ENCODE data around the gene GNL3. TPM values are rescaled to one million over a fixed set of nuclear protein-coding genes. Genes with fewer than 3 reads are reported as not detected.
"Not testable (repeated sequence)": the region's sequence is repeated elsewhere in the genome, so short reads cannot be mapped to it uniquely, and the experiment has no call there.

The GNL3 gene
- total RNA-seq, 1 donor from 2014 or later: 232 TPM

DNA sequence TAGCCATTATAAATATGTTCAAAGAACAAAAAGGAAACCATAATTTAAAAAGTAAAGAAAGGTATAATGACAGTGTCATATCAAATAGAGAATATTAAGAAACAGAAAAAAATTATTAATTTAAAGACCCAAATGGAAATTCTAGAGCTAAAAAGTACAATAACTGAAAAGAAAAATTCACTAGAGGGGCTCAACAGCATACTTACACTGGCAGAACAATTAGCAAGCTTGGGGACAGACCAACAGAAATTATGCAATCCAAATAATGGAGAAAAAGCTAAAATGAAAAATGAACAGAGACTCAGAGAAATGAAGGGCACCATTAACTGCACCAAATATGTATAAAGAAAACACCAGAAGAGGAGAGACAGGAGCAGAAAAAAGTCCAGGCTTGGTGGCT is 33.8 kb downstream of the GNL3 start:
- no peaks in the 10 kb centered on the region for H3K27me3 ChIP-seq (ENCODE audit: control insufficient read depth, insufficient read depth, low read length)
- FAIRE-seq: no peak
- H3K36me3 ChIP-seq (ENCODE audit: control insufficient read depth, insufficient read depth, low read length): peaks cover 2% of the 10 kb centered on the region
- H3K4me3 ChIP-seq (ENCODE audit: low read depth, low read length): no peak overlapping the region
- DNase-seq (ENCODE audit: low read depth): no peak
- TF ChIP-seq, protein P1, sequence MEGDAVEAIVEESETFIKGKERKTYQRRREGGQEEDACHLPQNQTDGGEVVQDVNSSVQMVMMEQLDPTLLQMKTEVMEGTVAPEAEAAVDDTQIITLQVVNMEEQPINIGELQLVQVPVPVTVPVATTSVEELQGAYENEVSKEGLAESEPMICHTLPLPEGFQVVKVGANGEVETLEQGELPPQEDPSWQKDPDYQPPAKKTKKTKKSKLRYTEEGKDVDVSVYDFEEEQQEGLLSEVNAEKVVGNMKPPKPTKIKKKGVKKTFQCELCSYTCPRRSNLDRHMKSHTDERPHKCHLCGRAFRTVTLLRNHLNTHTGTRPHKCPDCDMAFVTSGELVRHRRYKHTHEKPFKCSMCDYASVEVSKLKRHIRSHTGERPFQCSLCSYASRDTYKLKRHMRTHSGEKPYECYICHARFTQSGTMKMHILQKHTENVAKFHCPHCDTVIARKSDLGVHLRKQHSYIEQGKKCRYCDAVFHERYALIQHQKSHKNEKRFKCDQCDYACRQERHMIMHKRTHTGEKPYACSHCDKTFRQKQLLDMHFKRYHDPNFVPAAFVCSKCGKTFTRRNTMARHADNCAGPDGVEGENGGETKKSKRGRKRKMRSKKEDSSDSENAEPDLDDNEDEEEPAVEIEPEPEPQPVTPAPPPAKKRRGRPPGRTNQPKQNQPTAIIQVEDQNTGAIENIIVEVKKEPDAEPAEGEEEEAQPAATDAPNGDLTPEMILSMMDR (IDR thresholded peaks at IDR 0.05; ENCODE audit: insufficient read depth, low read length, severe bottlenecking): no peak

DNA sequence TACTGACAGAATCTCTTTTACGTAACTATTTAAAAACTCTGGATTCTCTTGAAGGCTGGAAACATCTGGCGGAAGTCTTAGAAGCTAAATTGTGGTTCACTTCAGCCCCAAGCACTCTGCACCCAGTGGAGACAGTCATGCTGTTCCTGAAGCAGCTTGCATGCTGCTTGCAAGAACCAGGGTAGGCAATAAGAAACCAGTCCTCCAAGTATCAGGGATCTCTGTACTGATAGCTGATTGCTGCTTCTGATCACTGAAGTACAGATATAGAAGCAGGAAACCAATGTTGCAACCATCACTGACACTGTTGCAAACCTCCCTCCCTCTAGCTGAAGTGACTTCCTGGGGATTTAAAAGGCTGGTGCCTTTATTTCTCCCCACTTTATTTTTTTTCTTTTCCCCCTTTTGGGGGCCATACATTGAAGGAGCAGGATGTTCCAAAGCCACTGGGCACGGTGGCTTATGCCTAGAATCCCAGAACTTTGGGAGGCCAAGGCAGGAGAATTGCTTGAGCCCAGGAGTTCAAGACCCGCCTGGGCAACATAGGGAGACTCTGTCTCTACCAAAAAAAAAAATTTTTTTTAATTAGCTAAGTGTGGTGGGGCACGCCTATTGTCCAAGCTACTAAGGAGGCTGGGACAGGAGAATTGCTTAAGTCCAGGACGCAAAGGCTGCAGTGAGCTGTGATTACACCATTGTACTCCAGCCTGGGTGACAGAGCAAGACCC is 35.3 kb downstream of the GNL3 start:
- FAIRE-seq: no peak
- Histone ChIP-seq H3K4me3 (ENCODE audit: low read depth, low read length) (no peak overlapping the region), H3K27me3 (ENCODE audit: control insufficient read depth, insufficient read depth, low read length) (no peaks in the 10 kb centered on the region), H3K36me3 (ENCODE audit: control insufficient read depth, insufficient read depth, low read length) (peaks cover 2% of the 10 kb centered on the region)
- no peak for DNase-seq (ENCODE audit: low read depth)
- TF ChIP-seq, protein P1 (IDR thresholded peaks at IDR 0.05; ENCODE audit: insufficient read depth, low read length, severe bottlenecking): no peak

DNA sequence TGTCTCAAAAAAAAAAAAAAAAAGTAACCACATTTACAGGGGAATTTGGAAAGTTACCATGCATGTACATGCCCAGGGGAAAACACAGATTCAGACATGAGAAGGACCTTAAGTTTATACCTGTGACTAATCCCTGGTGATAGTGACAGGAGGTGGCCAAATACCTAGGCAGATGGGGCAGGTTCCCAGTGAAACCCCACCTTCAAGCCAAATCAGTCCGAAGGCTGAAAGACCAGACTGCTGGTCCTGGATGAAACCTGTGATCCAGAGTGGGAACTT is 35.8 kb downstream of the GNL3 start:
- peak; percentile 56 for DNase-seq (ENCODE audit: low read depth)
- Histone ChIP-seq H3K36me3 (ENCODE audit: control insufficient read depth, insufficient read depth, low read length) (peaks cover 2% of the 10 kb centered on the region), H3K4me3 (ENCODE audit: low read depth, low read length) (no peak overlapping the region), H3K27me3 (ENCODE audit: control insufficient read depth, insufficient read depth, low read length) (no peaks in the 10 kb centered on the region)
- TF ChIP-seq, protein P1 (IDR thresholded peaks at IDR 0.05; ENCODE audit: insufficient read depth, low read length, severe bottlenecking): no peak
- FAIRE-seq: no peak

DNA sequence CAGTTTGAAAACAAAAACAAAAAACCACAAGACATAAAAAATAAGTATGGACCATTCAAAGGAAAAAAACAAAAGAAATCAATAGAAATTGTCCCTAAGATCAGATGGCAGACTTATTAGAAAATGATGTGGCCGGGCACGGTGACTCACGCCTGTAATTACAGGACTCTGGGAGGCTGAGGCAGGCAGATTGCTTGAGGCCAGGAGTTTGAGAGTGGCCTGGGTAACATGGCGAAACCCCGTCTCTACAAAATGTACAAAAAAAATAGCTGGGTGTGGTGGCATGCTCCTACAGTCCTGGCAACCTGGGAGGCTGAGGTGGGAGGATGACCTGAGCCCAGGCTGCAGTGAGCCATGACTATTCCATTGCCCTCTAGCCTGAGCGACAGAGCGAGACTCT is 36.7 kb downstream of the GNL3 start:
- TF ChIP-seq, protein P1 (IDR thresholded peaks at IDR 0.05; ENCODE audit: insufficient read depth, low read length, severe bottlenecking): no peak
- Histone ChIP-seq H3K4me3 (ENCODE audit: low read depth, low read length) (no peak overlapping the region), H3K27me3 (ENCODE audit: control insufficient read depth, insufficient read depth, low read length) (no peaks in the 10 kb centered on the region), H3K36me3 (ENCODE audit: control insufficient read depth, insufficient read depth, low read length) (peaks cover 2% of the 10 kb centered on the region)
- no peak for FAIRE-seq
- no peak for DNase-seq (ENCODE audit: low read depth)

DNA sequence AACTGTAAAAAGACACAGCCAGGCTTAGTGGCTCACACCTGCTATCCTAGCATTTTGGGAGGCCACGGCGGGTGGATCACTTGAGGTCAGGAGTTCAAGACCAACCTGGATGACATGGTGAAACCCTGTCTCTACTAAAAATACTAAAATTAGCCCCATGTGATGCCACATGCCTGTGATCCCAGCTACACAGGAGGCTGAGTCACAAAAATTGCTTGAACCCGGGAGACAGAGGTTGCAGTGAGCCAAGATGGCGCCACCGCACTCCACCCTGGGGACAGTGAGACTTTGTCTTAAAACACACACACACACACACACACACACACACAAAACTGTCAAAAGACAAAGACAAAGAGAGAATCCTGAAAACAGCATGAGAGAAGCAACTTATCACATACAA is 38.1 kb downstream of the GNL3 start:
- Histone ChIP-seq H3K4me3 (ENCODE audit: low read depth, low read length) (no peak overlapping the region), H3K36me3 (ENCODE audit: control insufficient read depth, insufficient read depth, low read length) (peaks cover under 1% of the 10 kb centered on the region), H3K27me3 (ENCODE audit: control insufficient read depth, insufficient read depth, low read length) (no peaks in the 10 kb centered on the region)
- FAIRE-seq (no peak), DNase-seq (ENCODE audit: low read depth) (no peak)
- TF ChIP-seq, protein P1 (IDR thresholded peaks at IDR 0.05; ENCODE audit: insufficient read depth, low read length, severe bottlenecking): no peak

DNA sequence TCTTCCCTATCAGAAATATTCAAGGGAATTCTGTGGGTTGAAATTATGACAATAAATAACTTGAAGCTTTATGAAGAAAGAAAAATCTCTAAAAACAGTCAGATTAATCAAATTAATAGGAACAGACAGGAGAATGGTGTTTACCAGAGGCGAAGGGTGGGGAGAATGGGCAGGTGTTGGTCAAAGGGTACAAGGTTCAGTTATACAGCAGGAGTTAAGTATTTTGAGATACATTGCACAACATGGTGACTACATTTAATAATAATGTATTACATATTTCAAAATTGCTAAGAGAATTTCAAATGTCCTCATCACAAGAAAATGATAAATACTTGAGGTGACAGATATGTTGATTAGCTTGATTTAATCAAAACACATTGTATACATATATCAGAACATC is 38.7 kb downstream of the GNL3 start:
- TF ChIP-seq, protein P1 (IDR thresholded peaks at IDR 0.05; ENCODE audit: insufficient read depth, low read length, severe bottlenecking): no peak
- H3K4me3 ChIP-seq (ENCODE audit: low read depth, low read length): no peak overlapping the region
- FAIRE-seq (no peak), DNase-seq (ENCODE audit: low read depth) (no peak)
- H3K27me3 ChIP-seq (ENCODE audit: control insufficient read depth, insufficient read depth, low read length): no peaks in the 10 kb centered on the region
- no peaks in the 10 kb centered on the region for H3K36me3 ChIP-seq (ENCODE audit: control insufficient read depth, insufficient read depth, low read length)

DNA sequence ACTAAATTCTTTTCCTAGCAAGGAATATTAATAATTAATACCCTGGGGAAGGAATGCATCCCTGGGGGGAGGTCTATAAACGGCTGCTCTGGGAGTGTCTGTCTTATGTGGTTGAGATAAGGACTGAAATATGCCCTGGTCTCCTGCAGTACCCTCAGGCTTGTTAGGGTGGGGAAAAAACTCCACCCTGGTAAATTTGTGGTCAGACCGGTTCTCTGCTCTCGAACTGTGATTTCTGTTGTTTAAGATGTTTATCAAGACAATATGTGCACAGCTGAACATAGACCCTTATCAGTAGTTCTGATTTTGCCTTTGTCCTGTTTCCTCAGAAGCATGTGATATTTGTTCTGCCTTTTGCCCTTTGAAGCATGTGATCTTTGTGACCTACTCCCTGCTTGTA is 42.9 kb downstream of the GNL3 start:
- FAIRE-seq; H3K4me3 ChIP-seq (ENCODE audit: low read depth, low read length); DNase-seq (ENCODE audit: low read depth); H3K36me3 ChIP-seq (ENCODE audit: control insufficient read depth, insufficient read depth, low read length); H3K27me3 ChIP-seq (ENCODE audit: control insufficient read depth, insufficient read depth, low read length): not testable (repeated sequence)

Data from bronchial epithelial cell (primary cell).